ENCODE results near the gene FYCO1.

The FYCO1 gene

GRCh38 chr3:45966371-45966791 is 29.2 kb downstream of the FYCO1 start:
- Histone ChIP-seq H3K4me1 (ENCODE audit: control insufficient read depth, insufficient read depth, low read length) (no peaks in the 10 kb centered on the region), H3K27me3 (ENCODE audit: control insufficient read depth, insufficient read depth, low read length) (no peaks in the 10 kb centered on the region), H3K36me3 (ENCODE audit: control insufficient read depth, insufficient read depth, low read length) (peaks cover 18% of the 10 kb centered on the region), H3K9ac (ENCODE audit: low read length) (no peak overlapping the region), H3K4me3 (ENCODE audit: low read length) (no peak overlapping the region), H3K9me3 (ENCODE audit: control insufficient read depth, low read length) (no peaks in the 10 kb centered on the region)

GRCh38 chr3:45965653-45966052 is 30.0 kb downstream of the FYCO1 start:
- Histone ChIP-seq H3K4me1 (ENCODE audit: control insufficient read depth, insufficient read depth, low read length) (no peaks in the 10 kb centered on the region), H3K9me3 (ENCODE audit: control insufficient read depth, low read length) (no peaks in the 10 kb centered on the region), H3K36me3 (ENCODE audit: control insufficient read depth, insufficient read depth, low read length) (peaks cover 18% of the 10 kb centered on the region), H3K4me3 (ENCODE audit: low read length) (no peak overlapping the region), H3K27me3 (ENCODE audit: control insufficient read depth, insufficient read depth, low read length) (no peaks in the 10 kb centered on the region), H3K9ac (ENCODE audit: low read length) (no peak overlapping the region)

GRCh38 chr3:45965253-45965652 is 30.4 kb downstream of the FYCO1 start:
- peaks cover 18% of the 10 kb centered on the region for H3K36me3 ChIP-seq (ENCODE audit: control insufficient read depth, insufficient read depth, low read length)
- no peak overlapping the region for H3K9ac ChIP-seq (ENCODE audit: low read length)

GRCh38 chr3:45964139-45964538 is 31.5 kb downstream of the FYCO1 start:
- Histone ChIP-seq H3K9ac (ENCODE audit: low read length) (no peak overlapping the region), H3K4me1 (ENCODE audit: control insufficient read depth, insufficient read depth, low read length) (no peaks in the 10 kb centered on the region), H3K4me3 (ENCODE audit: low read length) (no peak overlapping the region), H3K27me3 (ENCODE audit: control insufficient read depth, insufficient read depth, low read length) (no peaks in the 10 kb centered on the region), H3K36me3 (ENCODE audit: control insufficient read depth, insufficient read depth, low read length) (peaks cover 23% of the 10 kb centered on the region), H3K9me3 (ENCODE audit: control insufficient read depth, low read length) (no peaks in the 10 kb centered on the region)

More at GRCh38 chr3:45965253-45965652, 30.4 kb downstream of the FYCO1 start:
- H3K27me3 ChIP-seq (ENCODE audit: control insufficient read depth, insufficient read depth, low read length) = no peaks in the 10 kb centered on the region
- H3K9me3 ChIP-seq (ENCODE audit: control insufficient read depth, low read length) = no peaks in the 10 kb centered on the region
- H3K4me3 ChIP-seq (ENCODE audit: low read length) = no peak overlapping the region
- no peaks in the 10 kb centered on the region for H3K4me1 ChIP-seq (ENCODE audit: control insufficient read depth, insufficient read depth, low read length)

- Histone ChIP-seq H3K36me3 (ENCODE audit: control insufficient read depth, insufficient read depth, low read length) (peaks cover 26% of the 10 kb centered on the region), H3K9ac (ENCODE audit: low read length) (no peak overlapping the region), H3K27me3 (ENCODE audit: control insufficient read depth, insufficient read depth, low read length) (no peaks in the 10 kb centered on the region), H3K4me3 (ENCODE audit: low read length) (no peak overlapping the region), H3K4me1 (ENCODE audit: control insufficient read depth, insufficient read depth, low read length) (no peaks in the 10 kb centered on the region), H3K9me3 (ENCODE audit: control insufficient read depth, low read length) (no peaks in the 10 kb centered on the region)
Measured at GRCh38 chr3:45962033-45962432, 33.6 kb downstream of the FYCO1 start.

GRCh38 chr3:45960289-45960688 is 35.3 kb downstream of the FYCO1 start:
- H3K4me3 ChIP-seq (ENCODE audit: low read length) = no peak overlapping the region
- no peaks in the 10 kb centered on the region for H3K27me3 ChIP-seq (ENCODE audit: control insufficient read depth, insufficient read depth, low read length)
- peaks cover 24% of the 10 kb centered on the region for H3K36me3 ChIP-seq (ENCODE audit: control insufficient read depth, insufficient read depth, low read length)
- H3K4me1 ChIP-seq (ENCODE audit: control insufficient read depth, insufficient read depth, low read length) = no peaks in the 10 kb centered on the region
- no peak overlapping the region for H3K9ac ChIP-seq (ENCODE audit: low read length)
- no peaks in the 10 kb centered on the region for H3K9me3 ChIP-seq (ENCODE audit: control insufficient read depth, low read length)

- Histone ChIP-seq H3K27me3 (ENCODE audit: control insufficient read depth, insufficient read depth, low read length) (no peaks in the 10 kb centered on the region), H3K4me1 (ENCODE audit: control insufficient read depth, insufficient read depth, low read length) (no peaks in the 10 kb centered on the region), H3K9ac (ENCODE audit: low read length) (no peak overlapping the region), H3K4me3 (ENCODE audit: low read length) (no peak overlapping the region), H3K9me3 (ENCODE audit: control insufficient read depth, low read length) (no peaks in the 10 kb centered on the region), H3K36me3 (ENCODE audit: control insufficient read depth, insufficient read depth, low read length) (peaks cover 33% of the 10 kb centered on the region)
Measured at GRCh38 chr3:45959201-45959600, 36.4 kb downstream of the FYCO1 start.

GRCh38 chr3:45958321-45958791 is 37.3 kb downstream of the FYCO1 start:
- H3K4me3 ChIP-seq (ENCODE audit: low read length) = no peak overlapping the region
- H3K9ac ChIP-seq (ENCODE audit: low read length) = no peak overlapping the region
- H3K9me3 ChIP-seq (ENCODE audit: control insufficient read depth, low read length) = no peaks in the 10 kb centered on the region
- H3K27me3 ChIP-seq (ENCODE audit: control insufficient read depth, insufficient read depth, low read length) = no peaks in the 10 kb centered on the region
- H3K36me3 ChIP-seq (ENCODE audit: control insufficient read depth, insufficient read depth, low read length) = peaks cover 39% of the 10 kb centered on the region
- H3K4me1 ChIP-seq (ENCODE audit: control insufficient read depth, insufficient read depth, low read length) = no peaks in the 10 kb centered on the region

GRCh38 chr3:45957586-45957985 is 38.0 kb downstream of the FYCO1 start:
- Histone ChIP-seq H3K4me3 (ENCODE audit: low read length) (no peak overlapping the region), H3K36me3 (ENCODE audit: control insufficient read depth, insufficient read depth, low read length) (peaks cover 38% of the 10 kb centered on the region), H3K4me1 (ENCODE audit: control insufficient read depth, insufficient read depth, low read length) (no peaks in the 10 kb centered on the region), H3K27me3 (ENCODE audit: control insufficient read depth, insufficient read depth, low read length) (no peaks in the 10 kb centered on the region), H3K9ac (ENCODE audit: low read length) (no peak overlapping the region), H3K9me3 (ENCODE audit: control insufficient read depth, low read length) (no peaks in the 10 kb centered on the region)

GRCh38 chr3:45955706-45956105 is 39.9 kb downstream of the FYCO1 start:
- no peak overlapping the region for H3K4me3 ChIP-seq (ENCODE audit: low read length)
- no peak overlapping the region for H3K9ac ChIP-seq (ENCODE audit: low read length)
- H3K4me1 ChIP-seq (ENCODE audit: control insufficient read depth, insufficient read depth, low read length) = no peaks in the 10 kb centered on the region
- H3K27me3 ChIP-seq (ENCODE audit: control insufficient read depth, insufficient read depth, low read length) = no peaks in the 10 kb centered on the region
- H3K36me3 ChIP-seq (ENCODE audit: control insufficient read depth, insufficient read depth, low read length) = peaks cover 42% of the 10 kb centered on the region
- H3K9me3 ChIP-seq (ENCODE audit: control insufficient read depth, low read length) = no peaks in the 10 kb centered on the region

GRCh38 chr3:45955017-45955647 is 40.5 kb downstream of the FYCO1 start:
- no peaks in the 10 kb centered on the region for H3K9me3 ChIP-seq (ENCODE audit: control insufficient read depth, low read length)
- H3K4me1 ChIP-seq (ENCODE audit: control insufficient read depth, insufficient read depth, low read length) = no peaks in the 10 kb centered on the region
- peaks cover 42% of the 10 kb centered on the region for H3K36me3 ChIP-seq (ENCODE audit: control insufficient read depth, insufficient read depth, low read length)
- H3K9ac ChIP-seq (ENCODE audit: low read length) = no peak overlapping the region
- H3K4me3 ChIP-seq (ENCODE audit: low read length) = no peak overlapping the region
- no peaks in the 10 kb centered on the region for H3K27me3 ChIP-seq (ENCODE audit: control insufficient read depth, insufficient read depth, low read length)

GRCh38 chr3:45954306-45954705 is 41.3 kb downstream of the FYCO1 start:
- H3K4me3 ChIP-seq (ENCODE audit: low read length) = no peak overlapping the region
- H3K9me3 ChIP-seq (ENCODE audit: control insufficient read depth, low read length) = no peaks in the 10 kb centered on the region
- H3K36me3 ChIP-seq (ENCODE audit: control insufficient read depth, insufficient read depth, low read length) = peaks cover 38% of the 10 kb centered on the region
- H3K9ac ChIP-seq (ENCODE audit: low read length) = no peak overlapping the region
- no peaks in the 10 kb centered on the region for H3K27me3 ChIP-seq (ENCODE audit: control insufficient read depth, insufficient read depth, low read length)
- no peaks in the 10 kb centered on the region for H3K4me1 ChIP-seq (ENCODE audit: control insufficient read depth, insufficient read depth, low read length)

GRCh38 chr3:45953536-45953935 is 42.1 kb downstream of the FYCO1 start:
- Histone ChIP-seq H3K9ac (ENCODE audit: low read length) (no peak overlapping the region), H3K27me3 (ENCODE audit: control insufficient read depth, insufficient read depth, low read length) (no peaks in the 10 kb centered on the region), H3K4me1 (ENCODE audit: control insufficient read depth, insufficient read depth, low read length) (no peaks in the 10 kb centered on the region), H3K36me3 (ENCODE audit: control insufficient read depth, insufficient read depth, low read length) (peaks cover 30% of the 10 kb centered on the region), H3K9me3 (ENCODE audit: control insufficient read depth, low read length) (no peaks in the 10 kb centered on the region), H3K4me3 (ENCODE audit: low read length) (no peak overlapping the region)

Measured in mucosa of stomach (tissue), 1 donor.